Naive thymus-derived CD8-positive, alpha-beta T cell (primary cell): ENCODE data around the gene LBP. TPM values are rescaled to one million over a fixed set of nuclear protein-coding genes. Genes with fewer than 3 reads are reported as not detected.
A peak's percentile ranks its signal among the peaks of the same experiment; 100 is the strongest.

ENCODE experiments used
- ATAC-seq, 2 donors: fragments of 150-1000 bp; cut with Tn5 transposase in 1 of 2; sonication (Bioruptor Pico), chemical (Tn5 transposase) in 1 of 2; 1 replicate in 1 of 2; 2 replicates in 1 of 2; pipeline ENCODE4 v1.10.0; 2021; ENCODE audit warnings: mild to moderate bottlenecking in 2 of 2, moderate library complexity in 2 of 2
- POLR2A ChIA-PET: fragments of 350-600 bp; sonication (Branson Sonifier 250); formaldehyde crosslinking; loops from one replicate; lab custom pipeline; 2021; ENCODE audit warnings: antibody characterized with exemption; lab: Charles Lee
- DNase-seq, 10 donors: peaks; one replicate each; pipeline versions ENCODE4 v3.0.0 to v3.0.0-alpha.2; 2020 to 2022
- H3K27ac Mint-ChIP-seq, 10 donors: one replicate each; pipeline ENCODE4 v1.8.0; 2020 to 2022; ENCODE audit warnings: mild to moderate bottlenecking in 10 of 10, mixed read lengths in 10 of 10, moderate library complexity in 4 of 10, inconsistent platforms in 1 of 10
- H3K27me3 Mint-ChIP-seq, 5 donors: one replicate each; pipeline ENCODE4 v1.8.0; 2021 to 2022; ENCODE audit warnings: mixed read lengths in 5 of 5
- H3K36me3 Mint-ChIP-seq, 3 donors: one replicate each; pipeline ENCODE4 v1.8.0; 2020 to 2022; ENCODE audit warnings: mixed read lengths in 3 of 3, mild to moderate bottlenecking in 2 of 3, inconsistent platforms in 1 of 3
- H3K4me1 Mint-ChIP-seq, 4 donors: one replicate each; pipeline ENCODE4 v1.8.0; 2021 to 2022; ENCODE audit warnings: mixed read lengths in 4 of 4
- H3K4me3 Mint-ChIP-seq, 10 donors: one replicate each; pipeline ENCODE4 v1.8.0; 2020 to 2022; ENCODE audit warnings: mild to moderate bottlenecking in 10 of 10, mixed read lengths in 10 of 10, moderate library complexity in 6 of 10, inconsistent platforms in 1 of 10
- H3K9me3 Mint-ChIP-seq, 9 donors: one replicate each; pipeline ENCODE4 v1.8.0; 2020 to 2022; ENCODE audit warnings: mixed read lengths in 9 of 9, mild to moderate bottlenecking in 3 of 9, inconsistent platforms in 1 of 9, moderate library complexity in 1 of 9
- polyA plus RNA-seq, 3 donors: library from polyadenylated mRNA; unstranded; fragments of 300-500 nt; fragmentation: Illumina TruSeq; gene quantifications; one replicate each; pipeline ENCODE4 v1.2.3, GENCODE V29; 2021
- total RNA-seq, 8 experiments: library from RNA in 2 of 8; stranded (reverse) in 2 of 8; gene quantifications; one replicate each; pipeline ENCODE4 v1.2.3 and lab custom pipeline; 2021 to 2026

The LBP gene
- total and polyA plus RNA-seq, 5 experiments from 2014 or later, result not detected

DNA sequence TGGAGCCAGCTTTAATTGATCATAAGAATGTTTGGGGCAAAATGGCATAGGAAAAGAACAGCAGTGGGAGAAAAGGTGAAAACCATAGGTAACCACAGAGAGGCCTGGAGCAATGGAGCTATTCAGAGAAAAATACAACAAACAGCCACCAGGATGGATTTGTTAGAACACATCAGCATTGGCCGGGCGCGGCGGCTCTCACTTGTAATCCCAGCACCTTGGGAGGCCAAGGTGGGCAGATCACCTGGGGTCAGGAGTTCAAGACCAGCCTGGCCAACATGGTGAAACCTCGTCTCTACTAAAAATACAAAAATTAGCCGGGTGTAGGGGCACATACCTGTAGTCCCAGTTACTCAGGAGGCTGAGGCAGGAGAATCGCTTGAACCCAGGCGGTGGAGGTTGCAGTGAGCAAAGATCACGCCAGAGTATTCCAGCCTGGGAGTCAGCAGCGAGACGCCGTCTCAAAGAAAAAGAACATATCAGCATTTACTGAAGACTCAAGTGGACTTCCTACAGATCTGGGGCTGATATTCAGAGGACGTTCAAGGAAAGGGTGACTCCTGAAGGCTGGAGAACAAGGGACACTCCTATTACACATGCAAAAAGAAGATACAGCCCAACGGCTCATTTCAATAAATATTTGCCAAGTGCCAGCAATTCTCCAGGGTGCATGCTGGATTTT lies 68.6 kb downstream of the LBP start:
- POLR2A ChIA-PET, result no interaction called here
- peak overlapping the region in 1 of 10 donors; percentile 67 for H3K27ac Mint-ChIP-seq
- no peak for ATAC-seq
- H3K4me1 Mint-ChIP-seq, result no peaks in the 10 kb centered on the region
- peaks cover 0 to 4% (median 0%) of the 10 kb centered on the region in 9 donors for H3K9me3 Mint-ChIP-seq
- no peaks in the 10 kb centered on the region for H3K27me3 Mint-ChIP-seq
- DNase-seq, result no peak
- peaks cover 10 to 70% (median 43%) of the 10 kb centered on the region in 3 donors for H3K36me3 Mint-ChIP-seq
- H3K4me3 Mint-ChIP-seq, result no peak overlapping the region

DNA sequence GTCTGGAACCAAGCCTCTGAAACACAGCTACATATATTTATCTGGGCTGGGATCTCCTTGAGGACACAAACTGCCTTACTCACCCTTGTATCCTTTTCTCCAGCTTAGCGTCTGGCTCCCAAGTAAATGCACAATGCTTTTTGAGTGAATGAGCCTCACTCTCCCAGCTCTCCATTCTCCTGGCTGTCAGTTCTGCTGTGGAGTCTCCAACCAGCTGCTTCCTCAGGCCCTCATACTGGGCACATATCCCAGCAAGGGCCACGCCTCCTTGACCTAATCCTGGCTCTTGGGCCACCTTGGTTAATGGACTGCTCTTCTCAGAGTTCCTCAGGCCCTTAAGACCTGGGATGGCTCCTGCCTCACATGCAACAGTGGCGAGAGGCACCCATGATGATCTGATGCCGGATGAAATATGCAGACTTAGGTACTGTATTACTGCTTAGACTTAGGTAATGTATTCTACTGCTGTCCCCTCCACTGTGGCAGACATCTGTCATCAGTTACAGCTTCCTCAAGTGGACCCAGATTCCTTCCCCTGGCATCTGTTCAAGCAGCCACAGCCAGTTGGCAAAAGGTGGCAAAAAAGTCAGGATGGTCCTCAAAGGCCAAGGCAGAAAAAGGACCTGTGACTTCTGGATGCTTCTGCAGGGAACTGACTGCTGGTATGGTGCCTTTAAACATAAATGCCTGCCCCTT lies 72.4 kb downstream of the LBP start:
- Mint-ChIP-seq H3K27ac (peak overlapping the region in 6 of 10 donors; percentile 38 to 82 (median 52)), H3K9me3 (peaks cover 0 to 4% (median 0%) of the 10 kb centered on the region in 9 donors), H3K4me3 (no peak overlapping the region), H3K36me3 (peaks cover 10 to 88% (median 36%) of the 10 kb centered on the region in 3 donors), H3K27me3 (no peaks in the 10 kb centered on the region), H3K4me1 (peaks cover 2 to 14% (median 7%) of the 10 kb centered on the region in 4 donors)
- peak in 1 of 2 donors; percentile 26 for ATAC-seq
- POLR2A ChIA-PET, result no interaction called here
- DNase-seq, result no peak

- Mint-ChIP-seq H3K36me3 (peaks cover 10 to 93% (median 26%) of the 10 kb centered on the region in 3 donors), H3K27ac (peak overlapping the region in 2 of 10 donors; percentile 35 to 53), H3K4me1 (peaks cover 2 to 25% (median 14%) of the 10 kb centered on the region in 4 donors), H3K27me3 (no peaks in the 10 kb centered on the region), H3K9me3 (peaks cover 0 to 4% (median 0%) of the 10 kb centered on the region in 9 donors), H3K4me3 (no peak overlapping the region)
- POLR2A ChIA-PET, result interaction anchor here (1.4 kb wide), 1 partner anchor 14 kb away, joined by 4 read pairs; the partner anchor contains the start of gene SNHG17
- DNase-seq, result no peak
- ATAC-seq, result no peak
Measured at GRCh38 chr20:38420388-38421085, 74.3 kb downstream of the LBP start.

GRCh38 chr20:38421915-38422314 lies 75.6 kb downstream of the LBP start:
- DNase-seq (no peak), ATAC-seq (no peak)
- H3K9me3 Mint-ChIP-seq, result no peaks in the 10 kb centered on the region
- no peak overlapping the region for H3K4me3 Mint-ChIP-seq
- peaks cover 0 to 94% (median 13%) of the 10 kb centered on the region in 3 donors for H3K36me3 Mint-ChIP-seq
- peaks cover 4 to 29% (median 18%) of the 10 kb centered on the region in 4 donors for H3K4me1 Mint-ChIP-seq
- POLR2A ChIA-PET, result no interaction called here
- H3K27ac Mint-ChIP-seq, result peak overlapping the region in 2 of 10 donors; percentile 66 to 77
- no peaks in the 10 kb centered on the region for H3K27me3 Mint-ChIP-seq

DNA sequence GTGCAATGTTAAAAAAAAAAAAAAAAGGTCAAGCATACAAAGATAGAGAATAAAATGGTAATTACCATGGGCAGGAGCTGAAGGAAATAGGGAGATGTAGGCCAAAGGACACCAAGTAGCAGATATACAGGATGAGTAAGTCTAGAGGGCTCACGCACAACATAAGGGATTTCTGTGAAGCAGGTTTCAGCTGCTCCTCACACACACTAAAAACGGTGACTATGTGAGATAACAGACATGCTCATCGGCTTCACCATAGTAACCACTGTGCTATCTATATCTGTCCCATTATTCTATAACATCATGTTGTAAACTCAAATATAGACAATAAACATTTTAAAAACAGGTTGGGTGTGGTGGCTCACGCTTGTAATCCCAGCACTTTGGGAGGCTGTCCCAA lies 77.3 kb downstream of the LBP start:
- Mint-ChIP-seq H3K27ac (peak overlapping the region in 4 of 10 donors; percentile 0 to 75 (median 18)), H3K9me3 (no peaks in the 10 kb centered on the region), H3K36me3 (peaks cover 0 to 98% (median 8%) of the 10 kb centered on the region in 3 donors), H3K4me1 (peaks cover 14 to 37% (median 27%) of the 10 kb centered on the region in 4 donors), H3K27me3 (no peaks in the 10 kb centered on the region), H3K4me3 (no peak overlapping the region)
- DNase-seq (no peak), ATAC-seq (no peak)
- POLR2A ChIA-PET, result interaction anchor here (0.7 kb wide), 1 partner anchor 970 kb away, joined by 3 read pairs; no protein-coding TSS in a partner anchor

- ATAC-seq, result no peak
- Mint-ChIP-seq H3K36me3 (peaks cover 0 to 98% (median 6%) of the 10 kb centered on the region in 3 donors), H3K27ac (peak overlapping the region in 3 of 10 donors; percentile 22 to 88 (median 51)), H3K4me1 (peaks cover 18 to 46% (median 35%) of the 10 kb centered on the region in 4 donors), H3K9me3 (no peaks in the 10 kb centered on the region), H3K27me3 (no peaks in the 10 kb centered on the region), H3K4me3 (no peak overlapping the region)
- no peak for DNase-seq
- POLR2A ChIA-PET, result interaction anchor here (0.8 kb wide), 1 partner anchor 22 kb away, joined by 3 read pairs; no protein-coding TSS in a partner anchor
Measured at GRCh38 chr20:38424401-38424800, 78.1 kb downstream of the LBP start.

- POLR2A ChIA-PET, result interaction anchor here (0.7 to 1.5 kb wide), 2 partner anchors 9 to 605 kb away, joined by 3 read pairs; partner anchors contain the start of gene SNHG17
- no peak for DNase-seq
- no peak for ATAC-seq
- no peak overlapping the region for H3K4me3 Mint-ChIP-seq
- H3K4me1 Mint-ChIP-seq, result peaks cover 25 to 58% (median 41%) of the 10 kb centered on the region in 4 donors
- no peaks in the 10 kb centered on the region for H3K27me3 Mint-ChIP-seq
- peak overlapping the region in 6 of 10 donors; percentile 20 to 82 (median 48) for H3K27ac Mint-ChIP-seq
- H3K9me3 Mint-ChIP-seq, result no peaks in the 10 kb centered on the region
- peaks cover 0 to 98% (median 5%) of the 10 kb centered on the region in 3 donors for H3K36me3 Mint-ChIP-seq
Measured at GRCh38 chr20:38426006-38426897, 80.0 kb downstream of the LBP start.

Other genes starting within 250 kb of the LBP start
- gene TGM2, start 181.2 kb upstream of the LBP start, total RNA-seq, result not detected
- gene TGM2, start 181.2 kb upstream of the LBP start, polyA plus RNA-seq, result not detected
- gene KIAA1755, start 85.7 kb upstream of the LBP start, total RNA-seq, result not detected
- gene KIAA1755, start 85.7 kb upstream of the LBP start, polyA plus RNA-seq, result not detected
- not detected for gene BPI, start 42.3 kb upstream of the LBP start, total RNA-seq
- not detected for gene BPI, start 42.3 kb upstream of the LBP start, polyA plus RNA-seq
- gene SNHG17, start 88.8 kb downstream of the LBP start, total RNA-seq, result 10 to 100 TPM; 75.3 to 78.2 TPM
- gene SNHG17, start 88.8 kb downstream of the LBP start, polyA plus RNA-seq, result 100 to 1,000 TPM in 1 of 3 donors, 10 to 100 TPM in 2; 33.8 to 127 (median 57.0) TPM
- 10 to 100 TPM; 49.7 to 56.2 TPM for gene RALGAPB, start 126.4 kb downstream of the LBP start, total RNA-seq
- 10 to 100 TPM in 1 of 3 donors, 1 to 10 TPM in 2; 8.8 to 13.8 (median 9.3) TPM for gene RALGAPB, start 126.4 kb downstream of the LBP start, polyA plus RNA-seq
- gene ADIG, start 234.7 kb downstream of the LBP start, total RNA-seq, result not detected
- gene ADIG, start 234.7 kb downstream of the LBP start, polyA plus RNA-seq, result not detected